HEK293T (cell line): ENCODE data around the gene AKR1C3.

Source experiments
- CTCF ChIA-PET: fragments of 350-600 bp; formaldehyde crosslinking; extraction: SDS; loops from one replicate; lab custom pipeline; 2021; ENCODE audit warnings: antibody characterized with exemption, inconsistent platforms; lab: Yijun Ruan, JAX
- POLR2A ChIA-PET: fragments of 350-600 bp; formaldehyde crosslinking; extraction: SDS; loops from one replicate; lab custom pipeline; 2020; ENCODE audit warnings: antibody characterized with exemption, inconsistent platforms; lab: Yijun Ruan, JAX
- DNase-seq: peaks from one replicate; pipeline ENCODE4 v3.0.0; 2012; ENCODE audit warnings: mixed read lengths; ENCODE audit errors: extremely low spot score
- ARNT ChIP-seq: fragments of 450-650 bp; IDR thresholded peaks from 2 replicates; pipeline ENCODE4 v1.6.1; 2017; ENCODE audit warnings: mild to moderate bottlenecking
- BHLHE40 ChIP-seq: fragments of 450-650 bp; IDR thresholded peaks from 2 replicates; pipeline ENCODE4 v1.6.1; 2016; ENCODE audit warnings: mild to moderate bottlenecking, moderate library complexity, borderline replicate concordance
- CTBP1 ChIP-seq: fragments of 450-650 bp; IDR thresholded peaks from 2 replicates; pipeline ENCODE4 v1.6.1; 2016; ENCODE audit warnings: borderline replicate concordance
- ELF4 ChIP-seq: fragments of 450-650 bp; IDR thresholded peaks from 2 replicates; pipeline ENCODE4 v1.6.1; 2017; ENCODE audit warnings: antibody characterized with exemption
- FOXA1 ChIP-seq: fragments of 450-650 bp; IDR thresholded peaks from 2 replicates; pipeline ENCODE4 v1.6.1; 2016; ENCODE audit warnings: mild to moderate bottlenecking
- FOXK2 ChIP-seq: fragments of 450-650 bp; IDR thresholded peaks from 2 replicates; pipeline ENCODE4 v1.6.1; 2016; ENCODE audit warnings: mild to moderate bottlenecking
- FOXM1 ChIP-seq: fragments of 450-650 bp; IDR thresholded peaks from 2 replicates; pipeline ENCODE4 v1.6.1; 2017; ENCODE audit warnings: mild to moderate bottlenecking, borderline replicate concordance
- HDGF ChIP-seq: fragments of 450-650 bp; IDR thresholded peaks from 2 replicates; pipeline ENCODE4 v1.6.1; 2017; ENCODE audit warnings: antibody characterized with exemption, borderline replicate concordance
- L3MBTL2 ChIP-seq: fragments of 450-650 bp; conservative IDR thresholded peaks from 2 replicates; pipeline ENCODE4 v1.6.1; 2016; ENCODE audit warnings: mild to moderate bottlenecking
- LEF1 ChIP-seq: fragments of 450-650 bp; IDR thresholded peaks from 2 replicates; pipeline ENCODE4 v1.6.1; 2017; ENCODE audit warnings: mild to moderate bottlenecking, borderline replicate concordance
- NFRKB ChIP-seq: fragments of 450-650 bp; IDR thresholded peaks from 2 replicates; pipeline ENCODE4 v1.6.1; 2016; ENCODE audit warnings: mild to moderate bottlenecking, moderate library complexity
- SP1 ChIP-seq: fragments of 450-650 bp; IDR thresholded peaks from 2 replicates; pipeline ENCODE4 v1.6.1; 2017
- SUZ12 ChIP-seq: fragments of 450-650 bp; IDR thresholded peaks from 2 replicates; pipeline ENCODE4 v1.6.1; 2016; ENCODE audit warnings: mild to moderate bottlenecking
- TARDBP ChIP-seq: fragments of 450-650 bp; IDR thresholded peaks from 2 replicates; pipeline ENCODE4 v1.6.1; 2016
- ZNF384 ChIP-seq: fragments of 450-650 bp; IDR thresholded peaks from 2 replicates; pipeline ENCODE4 v1.6.1; 2016
- TF ChIP-seq, protein P1 (sequence below): fragments of 450-650 bp; IDR thresholded peaks from 2 replicates; pipeline ENCODE4 v1.6.1; 2016

Gene AKR1C3

DNA sequence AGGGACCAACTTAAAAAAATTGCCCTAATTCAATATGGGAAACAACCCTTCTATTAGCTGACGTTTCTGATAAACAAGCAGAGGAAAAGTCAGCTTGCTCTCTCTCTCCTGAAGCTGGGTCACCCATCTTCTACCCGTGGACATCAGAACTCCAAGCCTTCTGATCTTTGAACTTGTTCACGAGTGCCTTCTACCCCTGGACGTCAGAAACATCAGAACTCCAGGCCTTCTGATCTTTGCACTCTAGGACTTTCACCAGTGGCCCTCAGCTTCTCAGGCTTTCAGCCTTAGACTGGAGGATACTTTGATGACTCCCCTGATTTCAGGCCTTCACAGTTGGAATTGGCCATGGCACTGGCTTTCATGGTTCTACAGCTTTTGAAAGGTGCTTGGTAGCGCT, 48.9 kb downstream of the AKR1C3 start:
- TF ChIP-seq LEF1: no peak
- no peak for TF ChIP-seq FOXA1
- no peak for TF ChIP-seq ARNT
- no peak for TF ChIP-seq L3MBTL2
- no peak for TF ChIP-seq SP1
- CTCF ChIA-PET: no interaction called here
- POLR2A ChIA-PET: no interaction called here
- no peak for DNase-seq

DNA sequence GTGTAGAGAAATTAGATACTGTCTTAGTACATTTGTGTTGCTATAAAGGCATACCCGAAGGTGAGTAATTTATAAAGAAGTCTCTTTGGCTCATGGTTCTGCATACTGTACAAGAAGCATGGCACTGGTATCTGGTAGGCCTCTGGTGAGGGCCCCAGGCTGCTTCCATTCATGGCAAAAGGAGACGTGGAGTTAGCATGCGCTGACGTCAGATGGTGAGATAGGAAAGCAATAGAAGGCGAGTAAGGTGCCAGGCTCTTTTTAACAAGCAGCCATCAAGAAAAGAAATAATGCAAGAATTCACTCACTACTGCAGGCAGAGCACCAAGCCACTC, 52.7 kb downstream of the AKR1C3 start:
- no peak for TF ChIP-seq CTBP1
- TF ChIP-seq SUZ12: no peak
- no peak for TF ChIP-seq HDGF
- no peak for TF ChIP-seq ZNF384
- TF ChIP-seq L3MBTL2: no peak
- TF ChIP-seq ARNT: no peak
- no peak for TF ChIP-seq FOXA1
- no peak for TF ChIP-seq FOXM1
- POLR2A ChIA-PET: no interaction called here
- no peak for DNase-seq
- CTCF ChIA-PET: no interaction called here

DNA sequence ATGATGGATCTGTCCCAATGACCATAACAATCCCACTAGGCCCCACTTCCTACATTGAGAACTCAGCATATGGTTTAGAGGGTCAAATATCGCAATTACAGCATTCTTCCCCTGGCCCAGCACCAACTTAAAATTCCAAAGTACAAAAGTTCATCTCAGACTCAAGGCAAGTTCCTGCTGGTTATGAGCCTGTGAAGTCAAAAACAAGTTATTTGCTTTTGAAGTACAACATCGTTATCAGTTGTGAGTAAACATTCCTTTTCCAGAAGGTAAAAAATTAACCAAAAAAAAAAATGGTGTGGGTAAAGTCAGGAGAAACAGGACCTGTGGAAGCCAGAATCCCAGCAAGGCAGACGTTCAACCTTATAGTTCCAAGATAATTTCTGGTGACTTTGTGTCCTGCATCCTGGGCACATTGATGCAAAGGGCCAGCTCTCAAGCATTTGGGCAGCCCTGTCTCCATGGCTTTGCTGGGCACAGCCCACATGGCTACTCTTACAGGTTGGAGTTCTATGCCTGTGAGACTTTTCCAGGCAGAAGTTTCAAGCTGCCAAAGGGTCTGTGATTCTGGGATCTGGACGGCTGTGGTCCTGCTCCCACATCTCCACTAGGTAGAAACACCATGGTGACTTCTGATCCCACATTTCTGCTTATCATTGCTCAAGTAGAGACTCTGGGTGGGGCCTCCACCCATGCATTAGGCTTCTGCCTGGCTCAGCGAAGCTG, 53.2 kb downstream of the AKR1C3 start:
- no peak for DNase-seq
- POLR2A ChIA-PET: no interaction called here
- CTCF ChIA-PET: no interaction called here
- no peak for TF ChIP-seq FOXK2
- TF ChIP-seq, protein P1, sequence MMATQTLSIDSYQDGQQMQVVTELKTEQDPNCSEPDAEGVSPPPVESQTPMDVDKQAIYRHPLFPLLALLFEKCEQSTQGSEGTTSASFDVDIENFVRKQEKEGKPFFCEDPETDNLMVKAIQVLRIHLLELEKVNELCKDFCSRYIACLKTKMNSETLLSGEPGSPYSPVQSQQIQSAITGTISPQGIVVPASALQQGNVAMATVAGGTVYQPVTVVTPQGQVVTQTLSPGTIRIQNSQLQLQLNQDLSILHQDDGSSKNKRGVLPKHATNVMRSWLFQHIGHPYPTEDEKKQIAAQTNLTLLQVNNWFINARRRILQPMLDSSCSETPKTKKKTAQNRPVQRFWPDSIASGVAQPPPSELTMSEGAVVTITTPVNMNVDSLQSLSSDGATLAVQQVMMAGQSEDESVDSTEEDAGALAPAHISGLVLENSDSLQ: no peak
- TF ChIP-seq ELF4: no peak
- TF ChIP-seq FOXM1: no peak

DNA sequence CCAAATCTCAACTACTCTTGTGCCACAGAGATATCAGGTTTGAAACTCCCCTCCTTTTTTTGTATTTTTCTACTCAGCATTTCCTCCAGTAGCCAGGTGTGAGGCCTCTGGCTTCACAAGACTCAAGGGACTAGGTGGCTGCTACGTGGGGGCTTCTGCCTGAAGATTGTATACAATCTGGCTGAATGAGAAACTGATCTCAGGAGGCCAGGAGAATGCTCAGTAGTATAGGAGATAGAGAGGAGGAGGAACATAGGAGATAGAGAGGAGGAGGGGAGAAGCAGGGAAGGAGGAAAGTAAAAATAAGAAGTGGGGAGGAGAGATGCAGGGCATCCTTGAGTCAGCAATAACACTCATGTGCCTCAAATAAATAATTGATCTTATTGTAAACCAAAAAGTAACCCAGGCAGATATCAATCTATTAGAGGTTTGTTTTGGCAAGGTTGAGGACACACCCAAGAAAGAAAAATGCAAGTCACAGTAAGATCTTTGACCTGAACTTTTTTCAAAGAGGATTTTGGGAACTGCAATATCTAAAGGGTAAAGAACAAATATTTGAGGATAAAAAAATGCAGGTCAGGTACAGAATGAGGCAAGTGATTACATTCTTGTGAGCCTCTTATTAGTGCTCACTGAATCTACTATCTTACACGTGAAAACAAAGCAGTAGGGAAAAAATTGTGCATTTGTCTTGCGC, 53.9 kb downstream of the AKR1C3 start:
- ChIA-PET POLR2A (no interaction called here), CTCF (no interaction called here)
- TF ChIP-seq, protein P1: no peak
- no peak for TF ChIP-seq SUZ12
- no peak for TF ChIP-seq HDGF
- TF ChIP-seq TARDBP: no peak
- TF ChIP-seq ZNF384: no peak
- TF ChIP-seq FOXK2: no peak
- no peak for TF ChIP-seq FOXA1
- TF ChIP-seq ELF4: no peak
- TF ChIP-seq L3MBTL2: no peak
- no peak for TF ChIP-seq SP1
- no peak for TF ChIP-seq ARNT
- TF ChIP-seq CTBP1: no peak
- no peak for DNase-seq

DNA sequence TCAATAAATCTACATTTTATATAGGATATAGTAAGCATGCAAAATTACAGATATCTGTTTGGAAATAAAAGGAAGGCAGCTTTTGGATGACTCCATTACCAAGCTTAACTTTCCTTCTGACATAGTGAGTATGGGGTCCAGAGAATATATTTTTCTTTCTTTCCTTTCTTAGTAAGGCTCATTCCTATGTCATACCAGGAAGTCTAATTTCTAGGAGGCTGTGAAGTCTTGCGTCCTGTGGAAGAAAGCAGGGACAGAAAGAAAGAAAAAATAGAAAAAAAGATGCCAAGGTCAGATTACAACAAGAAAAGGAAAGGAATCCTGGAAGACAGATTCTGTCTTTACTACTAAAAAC, 54.4 kb downstream of the AKR1C3 start:
- ChIA-PET POLR2A (no interaction called here), CTCF (no interaction called here)
- TF ChIP-seq L3MBTL2 (no peak), LEF1 (no peak), BHLHE40 (no peak), FOXM1 (no peak), SP1 (no peak), TARDBP (no peak), FOXK2 (no peak), FOXA1 (no peak), SUZ12 (no peak), NFRKB (no peak), HDGF (no peak), CTBP1 (no peak)
- TF ChIP-seq, protein P1: no peak
- DNase-seq: no peak

DNA sequence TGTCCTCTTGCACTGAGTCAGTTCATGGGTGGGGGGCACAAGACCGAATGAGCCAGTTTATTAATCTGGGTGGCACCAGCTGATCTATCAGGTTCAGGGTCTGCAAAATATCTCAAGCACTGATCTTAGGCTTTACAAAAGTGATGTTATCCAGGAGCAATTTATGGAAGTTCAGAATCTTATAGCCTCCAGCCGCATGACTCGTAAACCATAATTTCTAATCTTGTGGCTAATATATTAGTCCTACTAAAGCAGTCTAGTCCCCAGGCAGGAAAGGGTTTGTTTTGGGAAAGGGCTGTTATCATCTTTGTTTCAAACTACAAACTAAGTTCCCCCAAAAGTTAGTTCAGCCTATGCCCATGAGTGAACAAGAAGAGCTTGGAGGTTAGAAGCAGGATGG, 56.9 kb downstream of the AKR1C3 start:
- TF ChIP-seq ZNF384 (no peak), ARNT (no peak), FOXK2 (no peak), FOXA1 (no peak), BHLHE40 (no peak), ELF4 (no peak), L3MBTL2 (no peak), SP1 (no peak), LEF1 (no peak), NFRKB (no peak), SUZ12 (no peak), FOXM1 (no peak), HDGF (no peak), CTBP1 (no peak), TARDBP (no peak)
- TF ChIP-seq, protein P1: no peak
- CTCF ChIA-PET: no interaction called here
- DNase-seq: no peak
- POLR2A ChIA-PET: no interaction called here
